NCI-H748 (cell line): Measurements from ENCODE around the gene SPAG16.
"Not testable (repeated sequence)": the region's sequence is repeated elsewhere in the genome, so short reads cannot be mapped to it uniquely, and the experiment has no call there.

ENCODE experiments used
- DNase-seq: peaks from one replicate; lab custom pipeline; 2025; ENCODE audit not compliant: unreplicated experiment; lab: John Stamatoyannopoulos, UW

SPAG16 gene

DNA sequence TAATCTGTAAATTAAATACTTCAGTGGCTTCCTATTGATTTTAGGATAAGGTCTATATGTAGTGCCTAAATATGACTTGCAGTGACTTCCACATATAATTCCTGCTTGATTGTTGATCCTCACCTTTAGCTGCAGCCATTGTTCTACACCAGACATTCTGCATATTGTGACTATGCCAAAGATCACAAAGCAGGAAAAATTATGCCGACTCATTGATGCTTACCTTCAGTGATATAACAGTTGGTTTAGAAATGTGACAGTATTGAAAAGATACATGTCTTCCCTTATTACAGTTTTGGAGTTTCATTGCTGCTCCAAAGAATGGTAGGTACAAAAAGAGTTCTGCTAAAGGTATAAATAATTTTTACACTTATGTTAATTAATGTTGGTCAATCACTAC, 12.3 kb upstream of the SPAG16 start:
- no peak for DNase-seq

GRCh38 chr2:213274143-213274542, 10.1 kb upstream of the SPAG16 start:
- no peak for DNase-seq

- no peak for DNase-seq
Measured at GRCh38 chr2:213275265-213275664, 9.0 kb upstream of the SPAG16 start.

DNA sequence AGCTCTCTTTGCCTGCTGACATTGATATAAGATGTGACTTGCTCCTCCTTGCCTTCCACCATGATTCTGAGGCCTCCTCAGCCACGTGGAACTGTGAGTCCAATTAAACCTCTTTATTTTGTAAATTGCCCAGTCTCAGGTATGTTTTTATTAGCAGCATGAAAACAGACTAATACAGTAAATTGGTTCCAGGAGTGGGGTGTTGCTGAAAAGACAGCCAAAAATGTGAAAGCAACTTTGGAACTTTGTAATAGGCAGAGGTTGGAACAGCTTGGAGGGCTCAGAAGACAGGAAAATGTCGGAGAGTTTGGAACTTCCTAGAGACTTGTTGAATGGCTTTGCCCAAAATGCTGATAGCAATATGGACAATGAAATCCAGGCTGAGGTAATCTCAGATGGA, 7.1 kb upstream of the SPAG16 start:
- not testable (repeated sequence) for DNase-seq

DNA sequence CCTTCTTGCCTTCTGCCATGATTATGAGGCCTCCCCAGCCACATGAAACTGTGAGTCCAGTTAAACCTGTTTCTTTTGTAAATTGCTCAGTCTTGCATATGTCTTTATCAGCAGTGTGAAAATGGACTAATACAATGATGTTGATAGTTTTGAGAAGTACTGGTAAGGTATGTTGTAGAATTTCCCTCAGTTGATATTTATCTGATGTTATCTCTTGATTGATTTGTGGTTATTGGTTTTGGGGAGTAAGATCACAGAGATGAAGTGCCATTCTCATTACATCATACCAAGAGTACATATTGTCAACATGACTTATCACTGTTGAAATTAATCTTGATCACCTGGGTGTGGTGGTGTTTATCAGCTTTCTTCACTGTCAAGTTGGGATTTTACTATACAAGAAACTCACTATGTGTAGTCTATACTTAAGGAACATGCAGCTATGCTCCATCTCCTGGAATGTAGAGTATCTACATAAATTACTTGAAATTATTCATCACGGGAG, 5.1 kb upstream of the SPAG16 start:
- DNase-seq, result no peak

DNA sequence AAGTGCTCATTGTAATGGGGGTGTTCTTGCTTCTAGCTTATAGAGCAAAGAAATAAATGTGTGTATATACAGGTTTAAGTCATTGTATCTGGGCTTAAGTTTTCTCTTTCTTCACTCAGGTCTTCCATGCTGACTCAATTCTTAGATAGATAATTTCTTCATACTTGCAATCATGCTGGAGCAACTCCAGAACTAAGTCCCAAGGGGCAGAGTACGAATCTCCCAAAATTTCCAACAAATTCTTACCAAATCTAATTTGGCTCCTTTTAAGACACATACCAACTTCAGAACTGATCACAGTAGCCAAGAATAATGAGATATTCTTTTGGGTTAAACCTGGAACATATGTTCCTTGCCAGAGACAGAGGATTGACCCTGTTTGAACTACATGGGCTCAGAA, 4.3 kb upstream of the SPAG16 start:
- no peak for DNase-seq

DNA sequence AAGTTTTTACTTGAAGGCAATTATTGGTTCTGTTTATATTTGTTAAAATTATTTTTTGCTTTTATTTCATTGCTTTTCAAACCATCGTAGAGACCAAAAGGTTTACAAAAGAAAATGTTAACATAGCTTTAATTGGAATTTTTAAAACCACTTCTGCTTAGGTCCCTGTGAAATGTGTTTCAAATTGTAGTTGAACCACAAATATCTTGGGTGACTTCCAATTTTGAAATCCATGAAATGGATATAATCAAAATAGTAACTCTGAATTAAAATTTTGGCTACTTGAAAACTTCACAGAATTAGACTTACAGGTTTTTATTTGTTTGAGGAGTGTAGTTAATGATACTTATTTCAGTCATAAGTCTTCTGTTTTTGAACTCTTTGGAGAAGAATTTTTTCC, 3.1 kb upstream of the SPAG16 start:
- no peak for DNase-seq

DNA sequence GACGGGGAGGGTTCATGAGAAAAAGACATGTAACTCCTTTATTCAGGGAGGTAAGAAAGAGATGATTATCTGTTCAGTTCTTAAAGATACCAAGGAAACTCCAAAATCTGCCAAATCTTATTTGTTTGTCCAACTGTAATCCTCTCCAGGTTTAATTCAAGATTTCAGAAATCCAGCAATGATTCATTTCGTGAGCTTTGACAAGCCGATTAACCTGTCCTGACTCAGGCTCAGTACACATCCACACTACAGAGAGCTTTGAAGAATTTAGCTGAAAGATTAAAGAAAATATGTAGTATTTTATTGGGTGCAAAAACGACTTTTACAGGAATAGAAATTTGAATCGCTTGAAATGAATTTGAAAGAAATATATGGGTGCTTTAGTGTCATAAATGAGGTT, 1.1 kb downstream of the SPAG16 start:
- DNase-seq, result no peak

DNA sequence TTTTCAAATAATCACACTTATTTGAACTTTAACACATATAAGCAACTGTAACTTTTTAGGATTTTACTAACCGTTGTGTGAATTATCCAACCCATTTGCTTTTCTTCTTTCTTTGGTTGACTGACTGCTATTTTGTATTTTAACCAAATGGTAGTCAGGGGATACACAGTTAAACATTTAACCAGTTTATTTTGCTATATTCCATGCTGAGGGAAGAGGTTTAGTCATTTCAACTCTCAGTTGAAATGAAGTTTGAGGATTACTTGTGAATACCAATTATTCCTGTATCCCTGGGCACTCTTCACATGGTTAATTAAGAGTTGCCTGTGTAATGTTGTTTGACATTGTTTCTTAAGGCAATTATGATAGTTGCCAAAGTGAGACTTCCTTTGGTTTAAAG, 1.9 kb downstream of the SPAG16 start:
- no peak for DNase-seq

- no peak for DNase-seq
Measured at GRCh38 chr2:213288913-213289700, 4.8 kb downstream of the SPAG16 start.

DNA sequence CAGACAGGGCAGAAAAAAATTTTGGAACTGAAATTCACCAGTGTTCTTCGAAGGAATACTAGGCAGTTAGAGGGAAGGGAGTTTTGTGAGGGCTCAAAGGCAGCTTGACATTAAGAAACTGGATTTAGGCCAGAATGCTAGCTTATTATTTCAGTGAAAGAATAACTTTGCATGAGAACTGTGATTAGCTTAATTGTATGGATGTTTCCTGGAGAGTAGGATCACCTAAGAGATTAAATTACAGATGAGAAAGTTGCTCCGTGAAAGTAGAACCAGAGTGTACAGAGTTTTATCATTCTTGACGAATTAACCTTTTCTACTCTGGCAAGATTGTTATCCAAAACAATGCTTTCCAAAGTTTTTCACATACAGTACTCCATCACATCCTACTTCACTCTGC, 6.2 kb downstream of the SPAG16 start:
- DNase-seq, result no peak

DNA sequence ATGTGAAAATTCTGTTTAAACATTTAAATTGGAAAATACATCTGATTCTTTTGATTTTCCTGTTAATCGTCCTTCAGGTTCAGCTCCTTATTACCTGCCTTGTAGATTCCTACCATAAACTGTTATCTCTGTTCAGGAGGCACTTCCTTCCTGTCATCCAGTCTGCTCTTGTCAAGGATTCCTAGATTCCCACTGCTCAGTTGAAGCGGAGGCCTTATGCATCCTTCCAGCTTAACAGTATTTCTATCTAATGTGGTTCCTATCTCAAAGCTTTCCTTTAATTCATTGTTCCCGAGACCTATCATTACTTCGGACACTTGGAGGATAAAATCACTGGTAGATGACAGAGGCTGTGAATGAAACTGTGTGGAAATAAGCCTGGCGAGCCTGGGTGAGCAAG, 12.0 kb downstream of the SPAG16 start:
- DNase-seq, result no peak

DNA sequence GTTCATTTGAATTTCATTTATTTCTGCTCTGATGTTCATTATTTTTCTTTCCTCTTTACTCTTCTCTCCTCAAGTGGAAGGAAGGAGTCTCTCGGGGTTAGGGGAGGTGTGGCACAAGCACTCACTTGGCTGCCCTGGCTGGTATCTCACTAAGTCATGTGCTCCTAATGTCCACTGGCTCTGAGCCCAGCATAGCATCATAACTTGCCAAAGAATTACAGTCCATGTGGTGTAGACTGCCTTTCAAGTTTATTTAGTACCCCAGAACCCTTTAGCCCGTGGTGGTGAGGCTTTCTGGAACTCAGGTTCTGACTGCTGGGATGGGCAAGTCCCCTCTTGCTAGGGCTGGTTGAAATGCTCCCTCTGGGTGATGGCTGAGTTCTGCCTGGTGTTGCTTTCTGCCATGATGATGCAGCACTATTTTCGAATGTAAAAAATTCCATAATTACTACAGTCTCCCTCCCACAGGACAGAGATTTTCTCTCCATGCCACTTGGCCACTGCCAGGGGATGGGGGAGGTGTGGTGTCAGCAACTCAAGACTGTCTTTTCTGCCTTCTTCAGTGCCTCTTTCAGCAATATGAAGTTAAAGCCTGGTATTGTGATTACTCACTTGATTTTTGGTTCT, 22.2 kb downstream of the SPAG16 start:
- no peak for DNase-seq

DNA sequence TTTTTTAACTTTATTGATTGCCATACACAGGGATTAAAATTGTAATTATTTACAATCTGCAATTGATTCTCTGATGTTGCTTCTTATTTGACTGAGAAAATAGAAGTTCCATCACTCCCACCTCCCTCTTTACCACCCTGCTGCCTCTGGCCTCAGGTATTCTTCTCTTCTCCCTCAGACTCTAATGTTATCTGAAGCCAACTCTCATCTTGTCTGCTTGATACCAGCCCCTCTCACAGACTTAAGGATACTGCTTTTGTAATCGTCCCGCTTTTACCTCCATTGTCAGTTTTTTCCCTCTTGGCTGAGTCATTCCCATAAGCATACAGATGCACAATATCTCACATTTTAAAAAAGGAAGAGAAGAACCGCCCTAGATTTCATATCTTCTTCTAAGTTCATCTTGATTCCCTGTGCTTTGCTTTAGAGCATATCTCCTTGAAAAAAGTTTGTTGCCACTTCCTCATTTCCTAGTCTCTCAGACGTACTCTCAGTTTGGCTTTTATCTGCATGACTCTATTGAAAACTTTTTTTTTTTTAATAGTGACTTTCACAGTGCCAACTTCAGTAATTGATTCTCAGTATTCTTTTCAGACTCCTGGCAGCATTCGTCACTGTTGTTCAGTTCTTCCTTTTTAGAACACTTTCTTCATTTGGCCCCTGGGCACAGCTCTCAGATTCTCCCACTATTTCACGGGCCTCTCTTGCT, 31.1 kb downstream of the SPAG16 start:
- no peak for DNase-seq

DNA sequence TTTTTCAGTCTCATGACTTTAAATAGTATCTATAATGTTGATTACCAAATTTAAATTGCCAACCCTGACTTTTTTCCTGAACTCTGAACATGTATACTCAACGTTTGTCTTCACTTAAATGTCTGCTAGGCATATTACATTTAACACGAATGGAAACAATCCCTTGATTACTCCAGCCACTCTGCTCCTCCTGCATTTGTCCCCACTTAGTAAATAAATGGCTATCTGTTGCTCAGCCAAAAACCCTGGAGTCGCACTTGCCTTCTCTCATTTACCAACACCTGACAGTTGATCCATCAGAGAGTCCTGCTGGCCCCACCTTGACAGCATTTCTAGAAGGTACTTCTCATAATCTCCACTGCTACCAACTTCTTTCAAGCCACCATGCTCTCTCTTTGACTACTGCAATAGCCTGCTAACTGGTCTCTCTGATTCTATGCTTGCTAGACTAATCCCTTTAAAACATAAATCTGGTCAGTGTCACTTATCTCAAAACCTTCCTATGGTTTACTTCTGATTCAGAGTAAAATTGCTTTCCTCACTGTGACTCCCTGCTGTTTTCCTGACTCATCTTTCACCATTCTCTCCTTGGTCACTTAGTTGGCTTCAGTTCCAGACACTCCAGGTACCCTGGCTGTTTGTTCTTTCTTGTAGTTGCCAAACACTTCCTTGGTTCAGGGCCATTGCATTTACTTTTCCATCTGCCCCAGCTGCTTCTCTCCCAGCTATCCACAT, 31.9 kb downstream of the SPAG16 start:
- DNase-seq, result no peak

- no peak for DNase-seq
Measured at GRCh38 chr2:213317929-213318328, 33.7 kb downstream of the SPAG16 start.

- DNase-seq, result no peak
Measured at GRCh38 chr2:213320604-213321003, 36.3 kb downstream of the SPAG16 start.

GRCh38 chr2:213336253-213336770, 52.0 kb downstream of the SPAG16 start:
- DNase-seq, result no peak

GRCh38 chr2:213353419-213353818, 69.2 kb downstream of the SPAG16 start:
- DNase-seq, result no peak

- no peak for DNase-seq
Measured at GRCh38 chr2:213376644-213377043, 92.4 kb downstream of the SPAG16 start.

- DNase-seq, result not testable (repeated sequence)
Measured at GRCh38 chr2:213407027-213407426, 122.8 kb downstream of the SPAG16 start.
